Trophoblast cell (in vitro differentiated cells and primary cell): ENCODE data around the gene OR14I1.

Experiments
- DNase-seq, 2 donors: peaks; one replicate each; pipeline ENCODE4 v3.0.0-alpha.2; 2016
- H2AFZ ChIP-seq: 2 replicates; pipeline ENCODE4 v1.6.1; 2013; ENCODE audit warnings: low read length, moderate library complexity, mild to moderate bottlenecking; ENCODE audit not compliant: insufficient read depth, poor library complexity
- H2AK5ac ChIP-seq: 2 replicates; pipeline ENCODE4 v1.6.1; 2013; ENCODE audit warnings: mild to moderate bottlenecking, low read length
- H2BK120ac ChIP-seq: 2 replicates; pipeline ENCODE4 v1.6.1; 2013; ENCODE audit warnings: low read length, mild to moderate bottlenecking, moderate library complexity; ENCODE audit not compliant: insufficient read depth, poor library complexity
- H2BK12ac ChIP-seq: 2 replicates; pipeline ENCODE4 v1.6.1; 2013; ENCODE audit warnings: mild to moderate bottlenecking, low read length, moderate library complexity
- H2BK5ac ChIP-seq: 2 replicates; pipeline ENCODE4 v1.6.1; 2013; ENCODE audit warnings: low read length, low read depth, moderate library complexity, mild to moderate bottlenecking; ENCODE audit not compliant: poor library complexity
- H3K14ac ChIP-seq: 2 replicates; pipeline ENCODE4 v1.6.1; 2013; ENCODE audit warnings: mild to moderate bottlenecking, low read length
- H3K18ac ChIP-seq: 2 replicates; pipeline ENCODE4 v1.6.1; 2013; ENCODE audit warnings: mild to moderate bottlenecking, low read length
- H3K23ac ChIP-seq: 2 replicates; pipeline ENCODE4 v1.6.1; 2013; ENCODE audit warnings: low read length
- H3K27ac ChIP-seq: 2 replicates; pipeline ENCODE4 v1.5.1; 2013; ENCODE audit warnings: low read depth, mild to moderate bottlenecking, inconsistent platforms, low read length, moderate library complexity
- H3K27me3 ChIP-seq: 2 replicates; pipeline ENCODE4 v1.6.1; 2013; ENCODE audit warnings: inconsistent platforms, mild to moderate bottlenecking, low read length, moderate library complexity; ENCODE audit not compliant: insufficient read depth
- H3K36me3 ChIP-seq, 2 experiments: 1 replicate in 1 of 2; 2 replicates in 1 of 2; pipeline ENCODE4 v1.6.1; 2013; ENCODE audit warnings: low read length in 2 of 2, mild to moderate bottlenecking in 2 of 2, moderate library complexity in 1 of 2; ENCODE audit not compliant: insufficient read depth in 2 of 2, control insufficient read depth in 1 of 2
- H3K4ac ChIP-seq: 2 replicates; pipeline ENCODE4 v1.6.1; 2013; ENCODE audit warnings: low read depth, mild to moderate bottlenecking, low read length, moderate library complexity
- H3K4me1 ChIP-seq, 2 experiments: 1 replicate in 1 of 2; 2 replicates in 1 of 2; pipeline ENCODE4 v1.6.1; 2013; ENCODE audit warnings: low read length in 2 of 2, mild to moderate bottlenecking in 2 of 2, moderate library complexity in 1 of 2; ENCODE audit not compliant: insufficient read depth in 2 of 2, control insufficient read depth in 1 of 2
- H3K4me2 ChIP-seq: 2 replicates; pipeline ENCODE4 v1.6.1; 2013; ENCODE audit warnings: inconsistent platforms, mild to moderate bottlenecking, low read length, moderate library complexity
- H3K4me3 ChIP-seq: 2 replicates; pipeline ENCODE4 v1.5.1; 2013; ENCODE audit warnings: mild to moderate bottlenecking, low read depth, low read length, inconsistent platforms
- H3K79me1 ChIP-seq: one replicate; pipeline ENCODE4 v1.6.1; 2013; ENCODE audit warnings: low read length
- H3K79me2 ChIP-seq: 2 replicates; pipeline ENCODE4 v1.6.1; 2013; ENCODE audit warnings: low read length, mild to moderate bottlenecking; ENCODE audit not compliant: control insufficient read depth, insufficient read depth, poor library complexity
- H3K9ac ChIP-seq: 2 replicates; pipeline ENCODE4 v1.6.1; 2013; ENCODE audit warnings: mild to moderate bottlenecking, low read length
- H3K9me3 ChIP-seq: 2 replicates; pipeline ENCODE4 v1.6.1; 2013; ENCODE audit warnings: low read depth, mild to moderate bottlenecking, control low read depth, inconsistent platforms, low read length; ENCODE audit not compliant: insufficient read depth
- H4K12ac ChIP-seq: 2 replicates; pipeline ENCODE4 v1.6.1; 2013; ENCODE audit warnings: low read depth, mild to moderate bottlenecking, low read length, moderate library complexity
- H4K8ac ChIP-seq: 2 replicates; pipeline ENCODE4 v1.6.1; 2013; ENCODE audit warnings: low read depth, mild to moderate bottlenecking, low read length, moderate library complexity
- H4K91ac ChIP-seq: one replicate; pipeline ENCODE4 v1.6.1; 2013; ENCODE audit warnings: low read depth, mild to moderate bottlenecking, low read length, moderate library complexity
- WGBS: extraction: QIAGEN DNeasy Blood & Tissue Kit; methylation state at CpG from one replicate; pipeline ENCODE4 v1.1.7; 2013; ENCODE audit warnings: missing lambda C conversion rate; ENCODE audit not compliant: insufficient read length, insufficient coverage; ENCODE audit errors: extremely low coverage; 5-methylcytosine and 5-hydroxymethylcytosine counted together

Gene OR14I1

DNA sequence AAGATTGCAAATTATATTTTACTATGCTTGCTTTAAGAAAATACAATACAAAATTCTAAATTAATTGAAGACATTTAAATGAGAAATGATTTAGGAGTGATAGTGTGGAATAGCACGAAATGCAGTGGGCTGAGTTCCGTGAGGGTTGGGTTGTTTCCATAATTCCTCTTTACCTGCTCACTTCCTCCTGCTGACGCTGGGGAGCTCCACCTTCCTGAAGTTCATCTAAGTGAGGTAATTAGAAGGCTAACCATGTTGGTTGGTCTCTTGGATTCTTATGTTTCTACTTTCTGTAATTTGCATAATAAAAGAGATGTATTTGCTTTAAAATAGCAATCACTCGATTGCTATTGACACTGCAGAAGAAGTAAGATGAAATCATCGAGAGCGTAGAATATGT, 4.7 kb downstream of the OR14I1 start:
- H3K9ac ChIP-seq, result no peak overlapping the region
- H3K14ac ChIP-seq, result no peak overlapping the region
- H2BK5ac ChIP-seq, result no peak overlapping the region
- no peak overlapping the region for H3K18ac ChIP-seq
- no peaks in the 10 kb centered on the region for H3K27me3 ChIP-seq
- no peak overlapping the region for H3K4me2 ChIP-seq
- no peak overlapping the region for H3K27ac ChIP-seq
- no peaks in the 10 kb centered on the region for H3K79me1 ChIP-seq
- H4K12ac ChIP-seq, result no peak overlapping the region
- H2BK120ac ChIP-seq, result no peak overlapping the region
- H4K8ac ChIP-seq, result no peak overlapping the region
- H3K79me2 ChIP-seq, result no peaks in the 10 kb centered on the region
- H2AFZ ChIP-seq, result no peak overlapping the region
- DNase-seq, result no peak
- H3K23ac ChIP-seq, result no peak overlapping the region
- no peak overlapping the region for H4K91ac ChIP-seq
- no peaks in the 10 kb centered on the region for H3K4me1 ChIP-seq
- peaks cover 19% of the 10 kb centered on the region for H3K9me3 ChIP-seq
- H2AK5ac ChIP-seq, result no peak overlapping the region
- H3K36me3 ChIP-seq, result no peaks in the 10 kb centered on the region
- no CpG with 5 or more reads among the region's 6 CpGs for WGBS
- H3K4me3 ChIP-seq, result no peak overlapping the region
- no peak overlapping the region for H3K4ac ChIP-seq
- H2BK12ac ChIP-seq, result no peak overlapping the region

DNA sequence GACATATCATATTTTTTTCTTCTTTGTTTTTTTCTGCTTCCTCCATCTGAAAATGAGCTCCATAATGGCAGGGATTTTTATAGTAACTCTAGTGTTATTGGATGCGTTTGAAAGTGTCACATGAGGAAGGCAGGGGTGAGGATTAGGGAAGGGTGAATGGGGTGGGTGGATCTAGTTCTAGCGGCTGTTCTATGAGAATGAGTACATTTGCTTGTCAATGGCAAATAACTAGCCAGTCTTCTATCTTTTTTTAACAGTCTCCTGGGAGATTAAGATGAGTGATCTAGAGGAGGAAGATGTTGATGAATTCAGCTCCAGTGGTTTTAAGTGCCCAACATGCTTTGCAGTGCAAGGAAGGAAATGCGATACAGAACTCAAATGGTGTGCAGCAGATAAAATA, 5.8 kb downstream of the OR14I1 start:
- H3K27me3 ChIP-seq, result no peaks in the 10 kb centered on the region

GRCh38 chr1:248696261-248696660, 6.3 kb downstream of the OR14I1 start:
- Histone ChIP-seq H2BK5ac (no peak overlapping the region), H4K91ac (no peak overlapping the region), H3K36me3 (no peaks in the 10 kb centered on the region), H2AK5ac (no peak overlapping the region), H2BK120ac (no peak overlapping the region), H4K8ac (no peak overlapping the region), H3K9me3 (peaks cover 31% of the 10 kb centered on the region), H3K14ac (no peak overlapping the region), H3K27ac (no peak overlapping the region), H3K4ac (no peak overlapping the region), H2BK12ac (no peak overlapping the region), H3K23ac (no peak overlapping the region), H2AFZ (no peak overlapping the region), H3K9ac (no peak overlapping the region), H3K27me3 (no peaks in the 10 kb centered on the region), H3K4me1 (no peaks in the 10 kb centered on the region), H3K18ac (no peak overlapping the region), H3K79me2 (no peaks in the 10 kb centered on the region), H3K79me1 (no peaks in the 10 kb centered on the region), H3K4me3 (no peak overlapping the region), H3K4me2 (no peak overlapping the region), H4K12ac (no peak overlapping the region)
- DNase-seq, result no peak
- no CpG with 5 or more reads among the region's 3 CpGs for WGBS

More for the DNA sequence above, 5.8 kb downstream of the OR14I1 start:
- Histone ChIP-seq H3K79me1 (no peaks in the 10 kb centered on the region), H3K9me3 (peaks cover 26% of the 10 kb centered on the region), H3K4me3 (no peak overlapping the region), H4K91ac (no peak overlapping the region), H4K12ac (no peak overlapping the region), H3K9ac (no peak overlapping the region), H3K36me3 (no peaks in the 10 kb centered on the region), H2BK5ac (no peak overlapping the region), H4K8ac (no peak overlapping the region), H3K79me2 (no peaks in the 10 kb centered on the region), H3K23ac (no peak overlapping the region), H2BK120ac (no peak overlapping the region), H3K4ac (no peak overlapping the region), H3K27ac (no peak overlapping the region), H3K14ac (no peak overlapping the region), H3K4me2 (no peak overlapping the region), H3K4me1 (no peaks in the 10 kb centered on the region), H2AK5ac (no peak overlapping the region), H2BK12ac (no peak overlapping the region), H2AFZ (no peak overlapping the region), H3K18ac (no peak overlapping the region)
- no peak for DNase-seq
- no CpG with 5 or more reads among the region's 3 CpGs for WGBS

GRCh38 chr1:248695451-248696132, 7.0 kb downstream of the OR14I1 start:
- no peak overlapping the region for H3K27ac ChIP-seq
- no peak overlapping the region for H3K9ac ChIP-seq
- H3K18ac ChIP-seq, result no peak overlapping the region
- no peaks in the 10 kb centered on the region for H3K79me2 ChIP-seq
- H2AFZ ChIP-seq, result no peak overlapping the region
- H4K91ac ChIP-seq, result no peak overlapping the region
- H3K36me3 ChIP-seq, result no peaks in the 10 kb centered on the region
- H3K9me3 ChIP-seq, result peaks cover 31% of the 10 kb centered on the region
- WGBS, result no CpG with 5 or more reads among the region's 13 CpGs
- no peaks in the 10 kb centered on the region for H3K27me3 ChIP-seq
- H3K23ac ChIP-seq, result no peak overlapping the region
- H4K12ac ChIP-seq, result no peak overlapping the region
- H2BK120ac ChIP-seq, result no peak overlapping the region
- peak overlapping the region; percentile 28 for H3K4me3 ChIP-seq
- no peaks in the 10 kb centered on the region for H3K79me1 ChIP-seq
- H3K4ac ChIP-seq, result no peak overlapping the region
- no peak overlapping the region for H3K4me2 ChIP-seq
- peak; percentile 21 to 73 for DNase-seq
- no peak overlapping the region for H3K14ac ChIP-seq
- no peak overlapping the region for H2BK12ac ChIP-seq
- no peak overlapping the region for H2BK5ac ChIP-seq
- H2AK5ac ChIP-seq, result no peak overlapping the region
- H3K4me1 ChIP-seq, result no peaks in the 10 kb centered on the region
- H4K8ac ChIP-seq, result no peak overlapping the region
